Tibial nerve (tissue), 4 donors: ENCODE measurements around the gene TINAGL1. TPM values are rescaled to one million over a fixed set of nuclear protein-coding genes. Genes with fewer than 3 reads are reported as not detected.

ENCODE experiments used
- DNase-seq, 2 donors: peaks; one replicate each; pipeline ENCODE4 v3.0.0-alpha.2; 2019; ENCODE audit warnings: low spot score in 2 of 2
- H3K27ac ChIP-seq, 4 donors: fragments of 200-600 bp; sonication (generic) in 3 of 4; one replicate each; pipeline ENCODE4 v1.5.1; 2017 to 2019; ENCODE audit warnings: mild to moderate bottlenecking in 1 of 4
- H3K27me3 ChIP-seq, 2 donors: fragments of 200-600 bp; sonication (generic) in 1 of 2; one replicate each; pipeline versions ENCODE4 v1.5.1 to v1.6.0; 2017 to 2019
- H3K36me3 ChIP-seq, 3 donors: fragments of 200-600 bp; sonication (generic); one replicate each; pipeline ENCODE4 v1.5.1; 2018 to 2019
- H3K4me1 ChIP-seq, 4 donors: fragments of 200-600 bp; sonication (generic) in 3 of 4; one replicate each; pipeline ENCODE4 v1.5.1; 2017 to 2019
- H3K4me3 ChIP-seq, 4 donors: fragments of 200-600 bp; sonication (generic) in 3 of 4; one replicate each; pipeline ENCODE4 v1.5.1; 2017 to 2019; ENCODE audit warnings: mild to moderate bottlenecking in 1 of 4, moderate library complexity in 1 of 4
- H3K9me3 ChIP-seq, 4 donors: fragments of 200-600 bp; sonication (generic) in 3 of 4; one replicate each; pipeline ENCODE4 v1.5.1; 2017 to 2019
- CTCF ChIP-seq, 5 experiments: fragments of 200-600 bp in 3 of 5; fragments of 450-650 bp in 2 of 5; sonication (generic) in 3 of 5; IDR thresholded peaks; one replicate each; pipeline ENCODE4 v1.5.1; 2016 to 2019; ENCODE audit warnings: antibody characterized with exemption in 5 of 5, mild to moderate bottlenecking in 3 of 5, moderate library complexity in 2 of 5
- EP300 ChIP-seq, 2 donors: sonication (generic); formaldehyde crosslinking; IDR thresholded peaks; one replicate each; pipeline ENCODE4 v1.6.1; 2017; ENCODE audit warnings: antibody characterized with exemption in 2 of 2, mild to moderate bottlenecking in 1 of 2
- POLR2A ChIP-seq, 2 donors: fragments of 450-650 bp; IDR thresholded peaks; one replicate each; pipeline ENCODE4 v1.6.1; 2017; ENCODE audit warnings: antibody characterized with exemption in 2 of 2, mild to moderate bottlenecking in 2 of 2, moderate library complexity in 2 of 2
- WGBS, 2 donors: methylation state at CpG; one replicate each; pipeline ENCODE4 v1.1.5; 2018; 5-methylcytosine and 5-hydroxymethylcytosine counted together
- total RNA-seq, 4 donors: library from RNA; depleted of rRNA; stranded (reverse); fragments of >200 nt; gene quantifications; one replicate each; pipeline ENCODE4 v1.1.0, GENCODE V29; 2016

The TINAGL1 gene
- total RNA-seq, 4 donors from 2014 or later: 97.3 to 227 (median 198) TPM

DNA sequence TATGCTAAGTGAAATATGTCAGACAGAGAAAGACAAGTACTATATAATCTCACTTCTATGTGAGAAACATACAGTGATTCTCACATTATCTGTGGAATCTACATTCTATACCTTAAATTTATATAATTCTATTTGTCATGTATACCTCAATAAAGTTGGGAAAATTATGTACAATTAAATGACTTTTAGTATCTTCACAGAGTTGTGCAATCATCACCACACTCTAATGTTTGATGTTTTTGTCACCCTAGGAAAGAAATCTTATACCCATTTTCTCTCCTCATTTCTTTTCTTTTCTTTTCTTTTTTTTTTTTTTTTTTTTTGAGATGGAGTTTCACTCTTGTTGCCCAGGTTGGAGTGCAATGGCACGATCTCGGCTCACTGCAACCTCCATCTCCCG lies 37.0 kb upstream of the TINAGL1 start:
- 77 to 100% methylated on average over 3 of the region's 3 CpGs for WGBS, 2 donors
- no peaks in the 10 kb centered on the region for H3K36me3 ChIP-seq

DNA sequence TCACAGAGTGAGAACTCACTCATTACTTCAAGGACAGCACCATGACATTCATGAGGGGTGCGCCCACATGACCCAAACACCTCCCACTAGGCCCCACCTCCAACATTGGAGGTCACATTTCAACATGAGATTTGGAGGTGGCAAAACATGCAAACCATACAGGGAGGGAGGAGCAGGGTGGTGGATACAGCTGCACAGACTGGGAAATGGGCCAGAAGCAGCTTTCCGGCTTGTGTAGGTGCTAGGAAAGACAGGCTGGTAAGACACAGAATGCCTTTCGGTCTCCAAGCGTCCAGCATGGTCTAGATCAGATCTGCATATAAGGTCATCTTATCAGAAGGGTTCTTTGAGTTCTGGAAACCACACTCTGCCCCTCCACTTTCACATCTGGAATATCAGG lies 35.1 kb upstream of the TINAGL1 start:
- WGBS, 2 donors: 73 to 79% methylated on average over 4 of the region's 4 CpGs
- no peak for DNase-seq
- Histone ChIP-seq H3K27ac (no peak overlapping the region), H3K4me1 (no peaks in the 10 kb centered on the region), H3K36me3 (no peaks in the 10 kb centered on the region), H3K4me3 (no peak overlapping the region), H3K27me3 (no peaks in the 10 kb centered on the region), H3K9me3 (peaks cover 0 to 22% (median 0%) of the 10 kb centered on the region in 4 donors)
- no peak for TF ChIP-seq EP300 (IDR thresholded peaks at IDR 0.05)
- no peak for TF ChIP-seq CTCF (IDR thresholded peaks at IDR 0.05)
- TF ChIP-seq POLR2A (IDR thresholded peaks at IDR 0.05): no peak

More for the DNA sequence above, 37.0 kb upstream of the TINAGL1 start:
- no peak for DNase-seq
- peaks cover 0 to 22% (median 0%) of the 10 kb centered on the region in 4 donors for H3K9me3 ChIP-seq
- no peaks in the 10 kb centered on the region for H3K27me3 ChIP-seq
- TF ChIP-seq CTCF (IDR thresholded peaks at IDR 0.05) (no peak), EP300 (IDR thresholded peaks at IDR 0.05) (no peak)
- H3K4me1 ChIP-seq: no peaks in the 10 kb centered on the region
- no peak overlapping the region for H3K27ac ChIP-seq
- no peak overlapping the region for H3K4me3 ChIP-seq

- Histone ChIP-seq H3K27ac (no peak overlapping the region), H3K36me3 (no peaks in the 10 kb centered on the region), H3K9me3 (peaks cover 0 to 22% (median 0%) of the 10 kb centered on the region in 4 donors), H3K4me1 (peaks cover 0 to 17% (median 0%) of the 10 kb centered on the region in 4 donors), H3K4me3 (no peak overlapping the region), H3K27me3 (no peaks in the 10 kb centered on the region)
- TF ChIP-seq EP300 (IDR thresholded peaks at IDR 0.05) (no peak), CTCF (IDR thresholded peaks at IDR 0.05) (no peak), POLR2A (IDR thresholded peaks at IDR 0.05) (no peak)
- DNase-seq: no peak
- 91 to 94% methylated on average over 4 of the region's 4 CpGs for WGBS, 2 donors
These were observed 30.3 kb upstream of the TINAGL1 start for GRCh38 chr1:31545927-31546540.

DNA sequence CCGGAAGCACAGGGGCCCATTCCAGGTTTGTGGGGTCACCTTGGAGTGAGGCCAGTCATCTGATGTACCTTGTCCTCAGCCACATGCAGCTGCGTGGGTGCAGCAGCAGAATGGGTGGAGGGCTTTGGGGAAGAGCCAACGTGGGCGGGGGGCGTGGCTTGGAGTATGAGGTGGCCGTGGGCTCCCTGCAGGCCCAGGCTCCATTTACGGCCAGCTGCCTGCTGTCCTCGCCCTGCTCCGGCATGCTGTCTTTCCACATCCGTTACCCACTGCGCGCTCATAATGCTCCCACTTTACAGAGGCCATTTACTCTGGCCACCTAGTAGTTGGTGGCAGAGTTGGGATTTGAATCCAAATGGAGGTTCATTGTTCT lies 27.8 kb upstream of the TINAGL1 start:
- WGBS, 2 donors: 31 to 48% methylated on average over 12 of the region's 12 CpGs
- TF ChIP-seq EP300 (IDR thresholded peaks at IDR 0.05) (no peak), CTCF (IDR thresholded peaks at IDR 0.05) (no peak), POLR2A (IDR thresholded peaks at IDR 0.05) (no peak)
- Histone ChIP-seq H3K36me3 (no peaks in the 10 kb centered on the region), H3K27ac (no peak overlapping the region), H3K4me1 (peaks cover 0 to 17% (median 0%) of the 10 kb centered on the region in 4 donors), H3K4me3 (no peak overlapping the region), H3K9me3 (peaks cover 0 to 3% (median 0%) of the 10 kb centered on the region in 4 donors), H3K27me3 (no peaks in the 10 kb centered on the region)
- no peak for DNase-seq

DNA sequence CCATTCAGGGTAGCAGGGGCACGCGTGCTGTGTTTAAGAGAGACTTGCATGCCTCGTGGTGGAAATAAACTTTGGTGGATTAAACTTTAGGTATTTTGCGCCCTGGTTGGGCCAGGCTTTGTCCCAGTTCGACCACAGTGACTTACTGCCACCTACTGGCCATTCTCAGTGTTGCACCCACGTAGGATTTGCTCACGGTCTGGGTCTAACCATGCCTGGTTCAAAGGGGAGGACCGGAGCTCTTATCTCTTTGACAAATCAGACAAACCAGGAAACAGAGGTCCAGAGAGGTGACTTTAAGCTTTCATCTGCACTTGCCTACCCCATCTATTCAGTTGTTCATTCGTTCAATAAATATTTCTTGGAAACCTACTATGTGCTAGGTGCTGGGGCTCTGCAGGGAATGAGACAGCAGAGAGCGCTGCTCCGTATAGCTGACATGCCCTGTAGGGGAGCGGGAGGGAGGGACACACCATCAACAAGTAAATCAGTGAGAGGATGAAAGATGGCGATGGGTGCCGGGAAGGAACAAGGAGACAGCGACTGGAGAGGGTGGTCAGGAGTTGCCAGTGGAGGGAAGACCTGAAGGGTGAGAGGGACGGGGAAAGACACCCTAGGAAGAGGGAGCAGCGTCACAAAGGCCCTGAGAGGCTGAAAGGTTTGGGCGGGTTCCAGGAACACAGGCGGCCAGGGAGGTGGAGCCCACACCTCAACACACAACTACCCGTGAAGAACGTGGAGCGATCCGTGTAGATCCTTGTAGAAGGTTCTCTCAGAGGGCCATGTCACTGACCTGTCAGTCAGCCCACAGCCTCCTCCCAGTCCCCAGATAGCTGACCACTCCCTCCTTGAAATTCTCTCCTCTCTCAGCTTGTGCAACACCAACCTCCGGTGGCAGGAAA lies 27.2 kb upstream of the TINAGL1 start:
- peak; percentile 90 to 98 for DNase-seq

More for the DNA sequence above, 27.2 kb upstream of the TINAGL1 start:
- H3K27ac ChIP-seq: peak overlapping the region in 1 of 4 donors; percentile 12
- no peaks in the 10 kb centered on the region for H3K36me3 ChIP-seq
- H3K9me3 ChIP-seq: peaks cover 0 to 2% (median 0%) of the 10 kb centered on the region in 4 donors
- WGBS, 2 donors: 5 to 6% methylated on average over 24 of the region's 24 CpGs
- TF ChIP-seq CTCF (IDR thresholded peaks at IDR 0.05) (peak; percentile 85 to 94 (median 89)), EP300 (IDR thresholded peaks at IDR 0.05) (no peak)
- H3K4me3 ChIP-seq: peak overlapping the region in 1 of 4 donors; percentile 12
- peaks cover 0 to 17% (median 0%) of the 10 kb centered on the region in 4 donors for H3K4me1 ChIP-seq
- peaks cover 0 to 1% of the 10 kb centered on the region in 2 donors for H3K27me3 ChIP-seq
